Measurements from ENCODE around the gene CTXND1. TPM values are rescaled to one million over a fixed set of nuclear protein-coding genes. Genes with fewer than 3 reads are reported as not detected.
"Not testable (repeated sequence)": the region's sequence is repeated elsewhere in the genome, so short reads cannot be mapped to it uniquely, and the experiment has no call there.

Gene CTXND1
- total and polyA plus RNA-seq, 2 donors (not counting 1 experiment from before 2014, with no cell fraction given) = under 0.01 to 0.01 TPM

DNA sequence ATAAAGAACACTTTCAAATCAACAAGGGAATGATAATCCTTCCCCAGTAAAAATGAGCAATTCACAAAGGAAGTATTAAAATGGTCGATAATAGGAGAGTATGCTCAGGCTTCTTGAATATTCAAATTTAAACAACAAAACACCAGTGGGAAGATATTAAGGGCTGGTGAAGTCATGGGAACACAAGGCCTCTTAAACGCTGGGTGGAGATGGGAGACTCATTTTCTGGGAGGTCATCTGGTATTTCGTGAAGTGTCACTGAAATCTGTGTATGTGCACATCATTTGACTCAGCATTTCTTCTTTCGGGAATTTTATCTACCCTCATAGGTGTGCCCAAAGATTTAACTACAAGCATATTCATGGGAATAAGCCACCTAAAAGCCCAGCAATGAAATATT, 40.1 kb upstream of the CTXND1 start:
- H3K4me3 ChIP-seq (replicated peaks in 1 of 4; ENCODE audit: control extremely low read depth in 1 of 4, insufficient read depth in 1 of 4, low read depth in 3 of 4, low read length in 4 of 4) = no peak overlapping the region
- no peak for DNase-seq (ENCODE audit: low read depth in 2 of 2)
- no peaks in the 10 kb centered on the region for H3K4me1 ChIP-seq (ENCODE audit: control insufficient read depth, extremely low read depth, insufficient read depth, low read length)
- H3K79me2 ChIP-seq (ENCODE audit: control insufficient read depth, insufficient read depth, low read length) = no peaks in the 10 kb centered on the region
- H3K9ac ChIP-seq (ENCODE audit: insufficient read depth, low read length) = no peak overlapping the region
- no peak overlapping the region for H3K4me2 ChIP-seq (ENCODE audit: extremely low read depth, insufficient read depth, low read length)
- no peak overlapping the region for H3K27ac ChIP-seq (ENCODE audit: insufficient read depth, low read length)
- H2AFZ ChIP-seq (ENCODE audit: low read length) = no peak overlapping the region
- no peaks in the 10 kb centered on the region for H4K20me1 ChIP-seq (ENCODE audit: control insufficient read depth, extremely low read depth, insufficient read depth, low read length)
- no peak for TF ChIP-seq EZH2 (IDR thresholded peaks at IDR 0.05; ENCODE audit: low read length, missing control alignments)
- TF ChIP-seq, protein P1, sequence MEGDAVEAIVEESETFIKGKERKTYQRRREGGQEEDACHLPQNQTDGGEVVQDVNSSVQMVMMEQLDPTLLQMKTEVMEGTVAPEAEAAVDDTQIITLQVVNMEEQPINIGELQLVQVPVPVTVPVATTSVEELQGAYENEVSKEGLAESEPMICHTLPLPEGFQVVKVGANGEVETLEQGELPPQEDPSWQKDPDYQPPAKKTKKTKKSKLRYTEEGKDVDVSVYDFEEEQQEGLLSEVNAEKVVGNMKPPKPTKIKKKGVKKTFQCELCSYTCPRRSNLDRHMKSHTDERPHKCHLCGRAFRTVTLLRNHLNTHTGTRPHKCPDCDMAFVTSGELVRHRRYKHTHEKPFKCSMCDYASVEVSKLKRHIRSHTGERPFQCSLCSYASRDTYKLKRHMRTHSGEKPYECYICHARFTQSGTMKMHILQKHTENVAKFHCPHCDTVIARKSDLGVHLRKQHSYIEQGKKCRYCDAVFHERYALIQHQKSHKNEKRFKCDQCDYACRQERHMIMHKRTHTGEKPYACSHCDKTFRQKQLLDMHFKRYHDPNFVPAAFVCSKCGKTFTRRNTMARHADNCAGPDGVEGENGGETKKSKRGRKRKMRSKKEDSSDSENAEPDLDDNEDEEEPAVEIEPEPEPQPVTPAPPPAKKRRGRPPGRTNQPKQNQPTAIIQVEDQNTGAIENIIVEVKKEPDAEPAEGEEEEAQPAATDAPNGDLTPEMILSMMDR (conservative IDR thresholded peaks at IDR 0.05 in 1 of 2, IDR thresholded peaks at IDR 0.05 in 1 of 2; ENCODE audit: low read depth in 1 of 2, low read length in 2 of 2) = no peak
- H3K36me3 ChIP-seq (ENCODE audit: control insufficient read depth, insufficient read depth, low read length) = no peaks in the 10 kb centered on the region
- H3K27me3 ChIP-seq (ENCODE audit: control insufficient read depth, insufficient read depth, low read length) = no peaks in the 10 kb centered on the region
- H3K9me3 ChIP-seq (ENCODE audit: control insufficient read depth, insufficient read depth, low read depth, low read length) = no peaks in the 10 kb centered on the region

DNA sequence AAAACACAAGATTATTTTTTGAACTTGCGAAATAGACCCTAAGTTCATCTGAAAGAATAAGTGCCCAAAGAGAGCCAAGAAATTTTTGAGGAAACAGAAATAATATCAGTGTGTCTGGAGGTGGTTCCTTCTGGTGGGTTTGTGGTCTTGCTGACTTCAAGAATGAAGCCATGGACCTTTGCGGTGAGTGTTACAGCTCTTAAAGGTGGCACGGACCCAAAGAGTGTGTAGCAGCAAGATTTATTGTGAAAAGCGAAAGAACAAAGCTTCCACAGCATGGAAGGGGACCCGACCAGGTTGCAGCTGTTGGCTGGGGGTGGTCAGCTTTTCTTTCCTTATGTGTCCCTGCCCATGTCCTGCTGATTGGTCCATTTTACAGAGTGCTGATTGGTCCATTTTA, 38.9 kb upstream of the CTXND1 start:
- H3K4me1 ChIP-seq (ENCODE audit: control insufficient read depth, extremely low read depth, insufficient read depth, low read length); H3K4me2 ChIP-seq (ENCODE audit: extremely low read depth, insufficient read depth, low read length); H3K36me3 ChIP-seq (ENCODE audit: control insufficient read depth, insufficient read depth, low read length); H3K27ac ChIP-seq (ENCODE audit: insufficient read depth, low read length); H2AFZ ChIP-seq (ENCODE audit: low read length); H3K79me2 ChIP-seq (ENCODE audit: control insufficient read depth, insufficient read depth, low read length); DNase-seq (ENCODE audit: low read depth in 2 of 2); H3K9ac ChIP-seq (ENCODE audit: insufficient read depth, low read length); H3K27me3 ChIP-seq (ENCODE audit: control insufficient read depth, insufficient read depth, low read length); H4K20me1 ChIP-seq (ENCODE audit: control insufficient read depth, extremely low read depth, insufficient read depth, low read length); H3K9me3 ChIP-seq (ENCODE audit: control insufficient read depth, insufficient read depth, low read depth, low read length); H3K4me3 ChIP-seq (replicated peaks in 1 of 4; ENCODE audit: control extremely low read depth in 1 of 4, insufficient read depth in 1 of 4, low read depth in 3 of 4, low read length in 4 of 4): not testable (repeated sequence)

DNA sequence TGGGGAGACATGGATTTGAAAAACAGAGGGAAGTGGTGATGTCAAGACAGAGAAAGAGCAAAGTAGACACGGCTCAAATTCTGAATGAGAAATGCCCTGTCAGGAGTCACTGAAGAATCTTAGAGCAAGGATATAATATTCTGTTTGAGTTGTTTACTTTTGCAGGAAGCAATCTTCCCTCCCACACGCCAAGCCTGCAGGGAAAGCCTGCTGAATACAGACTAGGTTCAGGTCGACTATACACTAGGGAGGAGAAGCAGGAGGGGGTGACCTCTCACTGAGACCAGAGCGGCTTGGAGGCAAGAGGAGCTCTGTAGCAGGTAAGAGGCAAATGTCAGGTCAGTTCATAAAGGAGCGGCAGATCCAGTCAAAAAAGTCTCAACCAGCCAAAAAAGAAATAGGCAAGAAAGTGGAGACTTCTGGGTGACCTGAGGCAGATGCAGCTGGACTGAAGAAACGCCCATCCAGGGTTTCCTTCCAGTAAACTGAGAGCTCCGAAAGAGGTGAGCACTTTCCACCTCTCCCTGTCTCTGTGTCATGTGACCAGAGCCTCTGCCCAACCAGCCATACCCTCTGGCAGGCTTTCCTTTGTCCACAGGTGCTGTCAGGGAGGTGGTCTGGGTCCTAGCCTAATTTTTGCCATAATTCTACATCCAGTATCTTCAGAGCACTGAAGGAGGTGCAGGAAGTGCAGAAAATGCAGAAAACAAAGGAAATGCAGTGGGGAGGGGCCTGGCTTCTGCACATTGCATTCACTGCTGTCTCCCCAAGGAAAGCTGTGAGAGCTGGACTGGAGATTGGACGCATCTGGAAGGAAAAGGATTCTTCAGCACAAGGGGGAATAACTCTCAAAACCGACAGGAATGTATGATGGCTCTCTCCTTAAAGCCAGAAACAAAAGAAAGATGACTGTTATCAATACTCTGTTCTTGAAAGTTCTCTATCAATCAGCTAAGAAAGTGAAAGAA, 37.8 kb upstream of the CTXND1 start:
- Histone ChIP-seq H3K4me1 (ENCODE audit: control insufficient read depth, extremely low read depth, insufficient read depth, low read length) (no peaks in the 10 kb centered on the region), H3K79me2 (ENCODE audit: control insufficient read depth, insufficient read depth, low read length) (no peaks in the 10 kb centered on the region), H3K27ac (ENCODE audit: insufficient read depth, low read length) (no peak overlapping the region), H3K36me3 (ENCODE audit: control insufficient read depth, insufficient read depth, low read length) (no peaks in the 10 kb centered on the region), H3K27me3 (ENCODE audit: control insufficient read depth, insufficient read depth, low read length) (no peaks in the 10 kb centered on the region), H4K20me1 (ENCODE audit: control insufficient read depth, extremely low read depth, insufficient read depth, low read length) (no peaks in the 10 kb centered on the region), H3K4me3 (replicated peaks in 1 of 4; ENCODE audit: control extremely low read depth in 1 of 4, insufficient read depth in 1 of 4, low read depth in 3 of 4, low read length in 4 of 4) (no peak overlapping the region), H3K9me3 (ENCODE audit: control insufficient read depth, insufficient read depth, low read depth, low read length) (no peaks in the 10 kb centered on the region), H3K9ac (ENCODE audit: insufficient read depth, low read length) (no peak overlapping the region), H3K4me2 (ENCODE audit: extremely low read depth, insufficient read depth, low read length) (no peak overlapping the region), H2AFZ (ENCODE audit: low read length) (no peak overlapping the region)
- TF ChIP-seq, protein P1 (conservative IDR thresholded peaks at IDR 0.05 in 1 of 2, IDR thresholded peaks at IDR 0.05 in 1 of 2; ENCODE audit: low read depth in 1 of 2, low read length in 2 of 2) = no peak
- no peak for TF ChIP-seq EZH2 (IDR thresholded peaks at IDR 0.05; ENCODE audit: low read length, missing control alignments)
- DNase-seq (ENCODE audit: low read depth in 2 of 2) = no peak

All from fibroblast of lung (primary cell).